DMS 273 treated with DMSO at 0.1 percent for 48 hours (cell line): ENCODE measurements around the gene CIDEA.

Source experiments
- DNase-seq: peaks from one replicate; lab custom pipeline; 2025; lab: John Stamatoyannopoulos, UW

CIDEA gene

GRCh38 chr18:12274793-12275192 is 20.6 kb downstream of the CIDEA start:
- no peak for DNase-seq

GRCh38 chr18:12276736-12277554 is 22.8 kb downstream of the CIDEA start:
- no peak for DNase-seq

- no peak for DNase-seq
Observed at GRCh38 chr18:12278215-12278671, 24.1 kb downstream of the CIDEA start.

- no peak for DNase-seq
Observed at GRCh38 chr18:12278741-12279682, 24.9 kb downstream of the CIDEA start.

- no peak for DNase-seq
Observed at GRCh38 chr18:12279781-12280531, 25.8 kb downstream of the CIDEA start.

- DNase-seq, result no peak
Observed at GRCh38 chr18:12281861-12282260, 27.7 kb downstream of the CIDEA start.

- no peak for DNase-seq
Observed at GRCh38 chr18:12282442-12283039, 28.4 kb downstream of the CIDEA start.

GRCh38 chr18:12283256-12283655 is 29.1 kb downstream of the CIDEA start:
- DNase-seq, result no peak

GRCh38 chr18:12283666-12284065 is 29.5 kb downstream of the CIDEA start:
- DNase-seq, result no peak

GRCh38 chr18:12287131-12287681 is 33.0 kb downstream of the CIDEA start:
- DNase-seq, result no peak

GRCh38 chr18:12287684-12288402 is 33.7 kb downstream of the CIDEA start:
- no peak for DNase-seq

- DNase-seq, result no peak
Observed at GRCh38 chr18:12288403-12288755, 34.2 kb downstream of the CIDEA start.

GRCh38 chr18:12290086-12290485 is 35.9 kb downstream of the CIDEA start:
- DNase-seq, result no peak

- DNase-seq, result no peak
Observed at GRCh38 chr18:12291161-12291560, 37.0 kb downstream of the CIDEA start.

- no peak for DNase-seq
Observed at GRCh38 chr18:12291690-12292089, 37.5 kb downstream of the CIDEA start.

GRCh38 chr18:12293831-12294230 is 39.7 kb downstream of the CIDEA start:
- no peak for DNase-seq

GRCh38 chr18:12295389-12296086 is 41.4 kb downstream of the CIDEA start:
- no peak for DNase-seq

GRCh38 chr18:12296087-12296403 is 41.9 kb downstream of the CIDEA start:
- no peak for DNase-seq

GRCh38 chr18:12296457-12296856 is 42.3 kb downstream of the CIDEA start:
- DNase-seq, result no peak

GRCh38 chr18:12299862-12300261 is 45.7 kb downstream of the CIDEA start:
- no peak for DNase-seq
